HepG2 (cell line): ENCODE measurements around the gene SEC16A. TPM values are rescaled to one million over a fixed set of nuclear protein-coding genes. Genes with fewer than 3 reads are reported as not detected.

Experiments used
- ATAC-seq: fragments of 200-7000 bp; cut with Tn5 transposase; 3 replicates; pipeline ENCODE4 v1.9.1; 2020; ENCODE audit warnings: mild to moderate bottlenecking, moderate library complexity
- BruUV-seq: library from RNA; stranded (reverse); fragments of 400-500 nt; replicated peaks from 2 replicates; lab custom pipeline; 2021; lab: Mats Ljungman, UMichigan
- CTCF ChIA-PET: fragments of 300-600 bp; formaldehyde crosslinking; extraction: SDS; loops from one replicate; lab custom pipeline; 2021; ENCODE audit warnings: low total read pairs, inconsistent platforms, low intra/inter-chr PET ratio; lab: Yijun Ruan, JAX
- POLR2A ChIA-PET: fragments of 350-600 bp; sonication (Branson Sonifier 250); formaldehyde crosslinking; loops from one replicate; lab custom pipeline; 2020; ENCODE audit warnings: antibody characterized with exemption, inconsistent platforms; lab: Yijun Ruan, JAX
- DNase-seq: peaks from one replicate; pipeline ENCODE4 v3.0.0-alpha.2; 2015; ENCODE audit warnings: low spot score
- FAIRE-seq: peaks from 3 replicates; lab custom pipeline; 2011; peaks lifted over from hg19 to GRCh38; lab: Jason Lieb, UNC
- H2AFZ ChIP-seq: one replicate; pipeline ENCODE4 v1.6.1; 2011; ENCODE audit warnings: low read length, inconsistent platforms
- H3K27ac ChIP-seq: fragments of 300-600 bp; 3 replicates; pipeline ENCODE4 v1.8.0; 2011; ENCODE audit warnings: mixed run types, mild to moderate bottlenecking, mixed read lengths, low read length, inconsistent platforms; ENCODE audit not compliant: insufficient read depth; ENCODE audit errors: extremely low read length
- H3K27me3 ChIP-seq, 2 experiments: fragments of 200-600 bp in 1 of 2; 2 replicates in 1 of 2; 3 replicates in 1 of 2; pipeline versions ENCODE4 v1.6.0 to v1.8.0; 2011; ENCODE audit warnings: low read length in 2 of 2, mild to moderate bottlenecking in 2 of 2, moderate library complexity in 2 of 2, inconsistent platforms in 1 of 2; ENCODE audit not compliant: insufficient read depth in 2 of 2, control insufficient read depth in 1 of 2
- H3K36me3 ChIP-seq, 2 experiments: fragments of 200-600 bp in 1 of 2; replicated peaks in 1 of 2; 2 replicates in 1 of 2; 3 replicates in 1 of 2; pipeline versions ENCODE4 v1.5.1 to v1.8.0; 2011; ENCODE audit warnings: low read length in 2 of 2, inconsistent platforms in 1 of 2; ENCODE audit not compliant: insufficient read depth in 2 of 2, control insufficient read depth in 1 of 2
- H3K4me1 ChIP-seq: 2 replicates; pipeline ENCODE4 v1.5.1; 2012; ENCODE audit warnings: low read length, inconsistent platforms; ENCODE audit not compliant: insufficient read depth
- H3K4me2 ChIP-seq: 2 replicates; pipeline ENCODE4 v1.6.0; 2011; ENCODE audit warnings: low read depth, low read length, inconsistent platforms
- H3K4me3 ChIP-seq, 3 experiments: fragments of 200-600 bp in 1 of 3; sonication (generic), shearing (Covaris generic) in 1 of 3; replicated peaks in 1 of 3; 2 replicates each; pipeline ENCODE4 v1.5.1; 2011 to 2016; ENCODE audit warnings: low read length in 3 of 3, inconsistent platforms in 2 of 3, low read depth in 2 of 3, mild to moderate bottlenecking in 2 of 3, control low read depth in 1 of 3, mixed read lengths in 1 of 3; ENCODE audit not compliant: insufficient read depth in 1 of 3
- H3K79me2 ChIP-seq: one replicate; pipeline ENCODE4 v1.6.1; 2011; ENCODE audit warnings: low read length, inconsistent platforms; ENCODE audit not compliant: insufficient read depth
- H3K9ac ChIP-seq: 2 replicates; pipeline ENCODE4 v1.6.0; 2011; ENCODE audit warnings: mild to moderate bottlenecking, low read depth, low read length, inconsistent platforms; ENCODE audit not compliant: insufficient read depth
- H3K9me3 ChIP-seq: 2 replicates; pipeline ENCODE4 v1.5.1; 2012; ENCODE audit warnings: mild to moderate bottlenecking, low read length
- H4K20me1 ChIP-seq: 2 replicates; pipeline ENCODE4 v1.6.0; 2011; ENCODE audit warnings: inconsistent platforms, mild to moderate bottlenecking, low read length, moderate library complexity; ENCODE audit not compliant: insufficient read depth
- ADNP ChIP-seq: sonication (generic); formaldehyde crosslinking; IDR thresholded peaks from 2 replicates; pipeline ENCODE4 v1.4.0; 2020; ENCODE audit warnings: missing genetic modification reagents
- CBX2 ChIP-seq, 2 experiments: fragments of 200-600 bp in 1 of 2; sonication (generic); formaldehyde crosslinking in 1 of 2; IDR thresholded peaks; 2 replicates each; pipeline versions ENCODE4 v1.7.0 to v1.8.1; 2018 to 2022; ENCODE audit warnings: low read depth in 2 of 2, low read length in 1 of 2, mild to moderate bottlenecking in 1 of 2, missing genetic modification reagents in 1 of 2
- CBX5 ChIP-seq: sonication (generic); formaldehyde crosslinking; IDR thresholded peaks from 2 replicates; pipeline ENCODE4 v1.4.0; 2020; ENCODE audit warnings: missing genetic modification reagents, borderline replicate concordance
- CENPBD1 ChIP-seq: sonication (generic); formaldehyde crosslinking; IDR thresholded peaks from 2 replicates; pipeline ENCODE4 v1.8.0; 2022; ENCODE audit warnings: missing genetic modification reagents, low read depth, mild to moderate bottlenecking, borderline replicate concordance
- DMAP1 ChIP-seq: IDR thresholded peaks from 2 replicates; pipeline ENCODE4 v1.6.1; 2016
- DZIP1 ChIP-seq: sonication (generic); formaldehyde crosslinking; IDR thresholded peaks from 2 replicates; pipeline ENCODE4 v1.5.0; 2020; ENCODE audit warnings: mild to moderate bottlenecking, missing genetic modification reagents
- HDAC6 ChIP-seq: fragments of 200-600 bp; sonication (generic); IDR thresholded peaks from 2 replicates; pipeline ENCODE4 v1.7.0; 2017; ENCODE audit warnings: mild to moderate bottlenecking, antibody characterized with exemption, low read length, low read depth
- HNRNPK ChIP-seq: fragments of 200-400 bp; formaldehyde crosslinking; IDR thresholded peaks from 2 replicates; pipeline ENCODE4 v1.6.1; 2018; ENCODE audit warnings: low read length, low read depth, moderate library complexity, mild to moderate bottlenecking; ENCODE audit not compliant: poor library complexity, severe bottlenecking
- PITX1 ChIP-seq: sonication (generic); formaldehyde crosslinking; IDR thresholded peaks from 2 replicates; pipeline ENCODE4 v1.5.1; 2020; ENCODE audit warnings: mild to moderate bottlenecking, missing genetic modification reagents
- PRPF4 ChIP-seq: fragments of 200-400 bp; formaldehyde crosslinking; IDR thresholded peaks from 2 replicates; pipeline ENCODE4 v1.6.1; 2016; ENCODE audit warnings: low read length, low read depth; ENCODE audit not compliant: poor library complexity, severe bottlenecking
- SRSF1 ChIP-seq: fragments of 200-400 bp; formaldehyde crosslinking; optimal IDR thresholded peaks from 2 replicates; pipeline ENCODE3; 2017; ENCODE audit warnings: mild to moderate bottlenecking, low read depth, low read length, moderate library complexity
- TOE1 ChIP-seq: sonication (generic); formaldehyde crosslinking; IDR thresholded peaks from 2 replicates; pipeline ENCODE4 v1.4.0; 2020; ENCODE audit warnings: mild to moderate bottlenecking, missing genetic modification reagents
- ZNF230 ChIP-seq: sonication (generic); formaldehyde crosslinking; IDR thresholded peaks from 2 replicates; pipeline ENCODE4 v1.4.0; 2020; ENCODE audit warnings: mild to moderate bottlenecking, missing genetic modification reagents
- ZNF235 ChIP-seq: sonication (generic); formaldehyde crosslinking; IDR thresholded peaks from 2 replicates; pipeline ENCODE4 v1.8.1; 2023; ENCODE audit warnings: mild to moderate bottlenecking, missing genetic modification reagents, borderline replicate concordance
- WGBS: methylation state at CpG from one replicate; pipeline ENCODE4 v1.1.6; 2017; ENCODE audit warnings: low lambda C conversion rate; 5-methylcytosine and 5-hydroxymethylcytosine counted together
- in situ Hi-C: cut with HindIII; loops from 2 replicates; pipeline ENCODE4 v1.10.0; 2017; ENCODE audit warnings: low pct_unique_long_range_greater_than_20kb; ENCODE audit not compliant: extremely low pct_ligation_motif_present
- intact Hi-C: fragments of 100-400 bp; cut with micrococcal nuclease; formaldehyde crosslinking; loops from one replicate; pipeline ENCODE4 v1.10.0; 2022; ENCODE audit not compliant: unreplicated experiment
- polyA plus RNA-seq, 8 experiments: library from polyadenylated mRNA; depleted of rRNA in 3 of 8; stranded (reverse) in 7 of 8; unstranded in 1 of 8; fragments of >200 nt; fragmentation: Illumina TruSeq in 4 of 8; extraction: Trizol in 4 of 8; gene quantifications; 2 replicates each; pipeline versions ENCODE4 v1.2.1 to v1.2.3, GENCODE V29; 2011 to 2016; ENCODE audit warnings: low read depth in 4 of 8, missing spikeins in 1 of 8, mixed read lengths in 1 of 8; ENCODE audit not compliant: insufficient read depth in 1 of 8
- total RNA-seq, 5 experiments: library from RNA; depleted of rRNA; stranded (reverse); fragments of >200 nt; fragmentation: Illumina TruSeq; extraction: Trizol; gene quantifications; 2 replicates each; pipeline ENCODE4 v1.2.3, GENCODE V29; 2016; ENCODE audit warnings: low read depth in 1 of 5
- TF ChIP-seq, protein P1 (sequence below): IDR thresholded peaks from 2 replicates; pipeline ENCODE4 v1.6.1; 2012; ENCODE audit warnings: low read length, improper control_type of control experiment

Gene SEC16A
- total and polyA plus RNA-seq, 2 of the 13 experiments (the other 11 are each of a cell fraction or from before 2014, with no cell fraction given), result 15.9 to 18.9 TPM

GRCh38 chr9:136504512-136505348, 21.9 kb upstream of the SEC16A start:
- Histone ChIP-seq H3K9me3 (no peaks in the 10 kb centered on the region), H3K4me2 (no peak overlapping the region), H2AFZ (no peak overlapping the region), H3K9ac (no peak overlapping the region), H3K36me3 (no peaks in the 10 kb centered on the region), H3K27me3 (no peaks in the 10 kb centered on the region), H3K4me1 (no peaks in the 10 kb centered on the region), H3K4me3 (no peak overlapping the region), H3K79me2 (no peaks in the 10 kb centered on the region), H3K27ac (no peak overlapping the region), H4K20me1 (no peaks in the 10 kb centered on the region)
- FAIRE-seq, result no peak
- CTCF ChIA-PET, result no interaction called here
- intact Hi-C loops, result no loop called here
- BruUV-seq, result no TSS peak
- no peak for ATAC-seq
- in situ Hi-C loops, result no loop called here
- POLR2A ChIA-PET, result no interaction called here
- WGBS, result 95% methylated on average over 31 of the region's 68 CpGs
- no peak for DNase-seq
- TF ChIP-seq TOE1 (CRISPR knock-in tag), result no peak
- no peak for TF ChIP-seq CBX2 (IDR thresholded peaks at IDR 0.05; ENCODE audit: low read depth, low read length)
- no peak for TF ChIP-seq CBX2 (CRISPR knock-in tag; IDR thresholded peaks at IDR 0.05; ENCODE audit: low read depth)
- TF ChIP-seq HDAC6, result no peak
- TF ChIP-seq ZNF230 (CRISPR knock-in tag), result no peak
- TF ChIP-seq PITX1, result no peak
- TF ChIP-seq DMAP1 (CRISPR knock-in tag), result no peak
- TF ChIP-seq HNRNPK, result no peak
- no peak for TF ChIP-seq CENPBD1
- TF ChIP-seq PRPF4, result no peak
- no peak for TF ChIP-seq ZNF235
- TF ChIP-seq, protein P1, sequence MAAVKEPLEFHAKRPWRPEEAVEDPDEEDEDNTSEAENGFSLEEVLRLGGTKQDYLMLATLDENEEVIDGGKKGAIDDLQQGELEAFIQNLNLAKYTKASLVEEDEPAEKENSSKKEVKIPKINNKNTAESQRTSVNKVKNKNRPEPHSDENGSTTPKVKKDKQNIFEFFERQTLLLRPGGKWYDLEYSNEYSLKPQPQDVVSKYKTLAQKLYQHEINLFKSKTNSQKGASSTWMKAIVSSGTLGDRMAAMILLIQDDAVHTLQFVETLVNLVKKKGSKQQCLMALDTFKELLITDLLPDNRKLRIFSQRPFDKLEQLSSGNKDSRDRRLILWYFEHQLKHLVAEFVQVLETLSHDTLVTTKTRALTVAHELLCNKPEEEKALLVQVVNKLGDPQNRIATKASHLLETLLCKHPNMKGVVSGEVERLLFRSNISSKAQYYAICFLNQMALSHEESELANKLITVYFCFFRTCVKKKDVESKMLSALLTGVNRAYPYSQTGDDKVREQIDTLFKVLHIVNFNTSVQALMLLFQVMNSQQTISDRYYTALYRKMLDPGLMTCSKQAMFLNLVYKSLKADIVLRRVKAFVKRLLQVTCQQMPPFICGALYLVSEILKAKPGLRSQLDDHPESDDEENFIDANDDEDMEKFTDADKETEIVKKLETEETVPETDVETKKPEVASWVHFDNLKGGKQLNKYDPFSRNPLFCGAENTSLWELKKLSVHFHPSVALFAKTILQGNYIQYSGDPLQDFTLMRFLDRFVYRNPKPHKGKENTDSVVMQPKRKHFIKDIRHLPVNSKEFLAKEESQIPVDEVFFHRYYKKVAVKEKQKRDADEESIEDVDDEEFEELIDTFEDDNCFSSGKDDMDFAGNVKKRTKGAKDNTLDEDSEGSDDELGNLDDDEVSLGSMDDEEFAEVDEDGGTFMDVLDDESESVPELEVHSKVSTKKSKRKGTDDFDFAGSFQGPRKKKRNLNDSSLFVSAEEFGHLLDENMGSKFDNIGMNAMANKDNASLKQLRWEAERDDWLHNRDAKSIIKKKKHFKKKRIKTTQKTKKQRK, result no peak
- TF ChIP-seq CBX5 (CRISPR knock-in tag), result no peak
- no peak for TF ChIP-seq ADNP (CRISPR knock-in tag)
- no peak for TF ChIP-seq SRSF1
- TF ChIP-seq DZIP1 (CRISPR knock-in tag), result no peak
